HCT116 (cell line): ENCODE measurements around the gene METRN. TPM values are rescaled to one million over a fixed set of nuclear protein-coding genes. Genes with fewer than 3 reads are reported as not detected.

Experiments
- ATAC-seq: fragments of 200-7000 bp; cut with Tn5 transposase; 2 replicates; pipeline ENCODE4 v1.9.1; 2020; ENCODE audit warnings: mild to moderate bottlenecking, moderate library complexity
- BruUV-seq: library from RNA; stranded (reverse); fragments of 400-500 nt; replicated peaks from 2 replicates; lab custom pipeline; 2021; lab: Mats Ljungman, UMichigan
- CTCF ChIA-PET: fragments of 300-600 bp; sonication (Branson Sonifier 250); formaldehyde crosslinking; loops from one replicate; lab custom pipeline; 2021; ENCODE audit warnings: antibody characterized with exemption; lab: Charles Lee
- POLR2A ChIA-PET: fragments of 300-600, 350-600 bp; sonication (Branson Sonifier 250); formaldehyde crosslinking; loops from one replicate; lab custom pipeline; 2021; ENCODE audit warnings: antibody characterized with exemption; lab: Charles Lee
- RAD21 ChIA-PET, 2 experiments: fragments of 300-600 bp; sonication (Branson Sonifier 250); formaldehyde crosslinking; loops; one replicate each; lab custom pipeline; 2023; ENCODE audit warnings: low total read pairs in 2 of 2; ENCODE audit not compliant: uncharacterized antibody in 2 of 2, unreplicated experiment in 2 of 2, low non-redundant PET in 1 of 2; lab: Charles Lee
- DNase-seq: peaks from one replicate; pipeline ENCODE4 v3.0.0-alpha.2; 2010; ENCODE audit warnings: low read depth, low spot score
- H2AFZ ChIP-seq: fragments of 200-600 bp; shearing (Covaris generic), sonication (generic); 2 replicates; pipeline ENCODE4 v1.6.1; 2017; ENCODE audit warnings: low read depth, mixed run types, mixed read lengths, antibody characterized with exemption, low read length; ENCODE audit not compliant: poor library complexity, severe bottlenecking
- H3K27ac ChIP-seq: 2 replicates; pipeline ENCODE4 v1.5.1; 2012; ENCODE audit warnings: low read depth, low read length
- H3K27me3 ChIP-seq: fragments of 200-600 bp; sonication (generic); 2 replicates; pipeline ENCODE4 v1.6.1; 2016; ENCODE audit warnings: mixed run types, low read length, mixed read lengths; ENCODE audit not compliant: insufficient read depth
- H3K36me3 ChIP-seq, 2 experiments: fragments of 200-500 bp in 1 of 2; fragments of 200-600 bp in 1 of 2; sonication (Bioruptor generic) in 1 of 2; sonication (generic) in 1 of 2; 2 replicates each; pipeline versions ENCODE4 v1.5.1 to v1.6.1; 2014 to 2016; ENCODE audit warnings: low read length in 2 of 2, inconsistent platforms in 1 of 2, mixed read lengths in 1 of 2, mixed run types in 1 of 2; ENCODE audit not compliant: insufficient read depth in 2 of 2, control insufficient read depth in 1 of 2
- H3K4me1 ChIP-seq, 2 experiments: fragments of 200-600 bp in 1 of 2; sonication (generic) in 1 of 2; 2 replicates each; pipeline versions ENCODE4 v1.5.1 to v1.6.1; 2012 to 2017; ENCODE audit warnings: low read length in 2 of 2, inconsistent platforms in 1 of 2, mild to moderate bottlenecking in 1 of 2, mixed read lengths in 1 of 2, mixed run types in 1 of 2, moderate library complexity in 1 of 2; ENCODE audit not compliant: insufficient read depth in 2 of 2, control insufficient read depth in 1 of 2
- H3K4me2 ChIP-seq: fragments of 200-600 bp; sonication (generic); 2 replicates; pipeline ENCODE4 v1.6.1; 2017; ENCODE audit warnings: mixed run types, low read length, mixed read lengths
- H3K4me3 ChIP-seq, 2 experiments: fragments of 200-600 bp in 1 of 2; sonication (generic) in 1 of 2; replicated peaks in 1 of 2; 2 replicates each; pipeline ENCODE4 v1.5.1; 2011 to 2016; ENCODE audit warnings: low read length in 2 of 2, control low read depth in 1 of 2, low read depth in 1 of 2, mild to moderate bottlenecking in 1 of 2, mixed read lengths in 1 of 2, mixed run types in 1 of 2
- H3K79me2 ChIP-seq: fragments of 200-600 bp; sonication (generic); 2 replicates; pipeline ENCODE4 v1.6.1; 2017; ENCODE audit warnings: mild to moderate bottlenecking, mixed run types, low read length, moderate library complexity, mixed read lengths; ENCODE audit not compliant: insufficient read depth
- H3K9ac ChIP-seq: fragments of 200-600 bp; sonication (generic); 2 replicates; pipeline ENCODE4 v1.6.1; 2016; ENCODE audit warnings: low read length, mixed read lengths
- H3K9me2 ChIP-seq: fragments of 200-600 bp; sonication (generic), shearing (Covaris generic); 2 replicates; pipeline ENCODE4 v1.6.1; 2017; ENCODE audit warnings: mixed run types, mild to moderate bottlenecking, moderate library complexity; ENCODE audit not compliant: insufficient read depth
- H3K9me3 ChIP-seq, 2 experiments: fragments of 200-500 bp in 1 of 2; fragments of 200-600 bp in 1 of 2; sonication (Bioruptor generic) in 1 of 2; sonication (generic) in 1 of 2; 2 replicates each; pipeline ENCODE4 v1.6.1; 2014 to 2017; ENCODE audit warnings: low read length in 2 of 2, mixed read lengths in 2 of 2, inconsistent platforms in 1 of 2, low read depth in 1 of 2, mild to moderate bottlenecking in 1 of 2, mixed run types in 1 of 2, moderate library complexity in 1 of 2; ENCODE audit not compliant: control insufficient read depth in 1 of 2, insufficient read depth in 1 of 2
- H4K20me1 ChIP-seq: fragments of 200-600 bp; sonication (generic), shearing (Covaris generic); 2 replicates; pipeline ENCODE4 v1.6.1; 2017; ENCODE audit warnings: mixed run types, mild to moderate bottlenecking, moderate library complexity; ENCODE audit not compliant: insufficient read depth
- CTCF ChIP-seq, 3 experiments: fragments of 200-600 bp in 1 of 3; sonication (generic) in 1 of 3; IDR thresholded peaks in 2 of 3; conservative IDR thresholded peaks in 1 of 3; 2 replicates each; pipeline ENCODE4 v1.5.1; 2012 to 2017; ENCODE audit warnings: low read depth in 2 of 3, low read length in 2 of 3, antibody characterized with exemption in 1 of 3, borderline replicate concordance in 1 of 3, control low read depth in 1 of 3, mild to moderate bottlenecking in 1 of 3, mixed read lengths in 1 of 3, mixed run types in 1 of 3, moderate library complexity in 1 of 3; ENCODE audit not compliant: insufficient read depth in 1 of 3
- SIN3A ChIP-seq: IDR thresholded peaks from 2 replicates; pipeline ENCODE4 v1.6.1; 2012; ENCODE audit warnings: low read depth
- intact Hi-C: fragments of 100-400 bp; cut with micrococcal nuclease; formaldehyde crosslinking; loops from 2 replicates; pipeline ENCODE4 v1.10.0; 2022
- total RNA-seq: library from RNA; stranded (reverse); gene quantifications from one replicate; pipeline ENCODE4 v1.2.1, GENCODE V29; 2021; ENCODE audit not compliant: unreplicated experiment

METRN gene
- total RNA-seq, 1 experiment from 2014 or later = 193 TPM

GRCh38 chr16:761625-762513, 47.0 kb downstream of the METRN start:
- no peaks in the 10 kb centered on the region for H3K27me3 ChIP-seq
- ATAC-seq = peak; percentile 12
- H3K27ac ChIP-seq = peak overlapping the region; percentile 97
- H3K9ac ChIP-seq = peak overlapping the region; percentile 95
- ChIA-PET CTCF (interaction anchor here (1.6 to 2.9 kb wide), 3 partner anchors 17 to 41 kb away, joined by 3 to 11 read pairs (median 11); partner anchors contain the start of gene ANTKMT), RAD21 (interaction anchor here in 1 of 2 experiments (0.8 to 1.2 kb wide), 2 partner anchors 19 to 21 kb away, joined by 3 to 5 read pairs; partner anchors contain the start of gene CIAO3), POLR2A (interaction anchor here (1.0 to 1.8 kb wide), 5 partner anchors 15 to 41 kb away, joined by 3 to 12 read pairs (median 5); partner anchors contain the start of genes ANTKMT, CCDC78, CHTF18 and HAGHL)
- peak overlapping the region; percentile 78 to 95 for H3K4me3 ChIP-seq
- no peaks in the 10 kb centered on the region for H3K9me2 ChIP-seq
- H3K4me2 ChIP-seq = peak overlapping the region; percentile 99
- intact Hi-C loops = loop anchor here (1.0 kb wide), 1 partner anchor 11 kb away; no protein-coding TSS in a partner anchor
- BruUV-seq = no TSS peak
- no peak for DNase-seq
- peaks cover 7 to 8% of the 10 kb centered on the region in 2 experiments; a peak in 3 of 4 replicates for H3K36me3 ChIP-seq
- H3K4me1 ChIP-seq = peaks cover 34 to 47% of the 10 kb centered on the region in 2 experiments
- TF ChIP-seq CTCF (IDR thresholded peaks at IDR 0.05 in 2 of 3, conservative IDR thresholded peaks at IDR 0.05 in 1 of 3; ENCODE audit: borderline replicate concordance in 1 of 3, insufficient read depth in 1 of 3, low read depth in 2 of 3, low read length in 2 of 3) = 0 out of 6 replicates have a peak, but pooled peaks of 1 of the 3 experiments have one; percentile 16
- TF ChIP-seq SIN3A = no peak
- TF ChIP-seq, all 23 proteins: peak for 1
- Histone ChIP-seq H3K79me2 (peaks cover 26% of the 10 kb centered on the region), H3K9me3 (peaks cover 0 to under 1% of the 10 kb centered on the region in 2 experiments; a peak in 1 of 4 replicates), H2AFZ (no peak overlapping the region), H4K20me1 (no peaks in the 10 kb centered on the region)
